ENCODE results near the gene PTGDR. TPM values are rescaled to one million over a fixed set of nuclear protein-coding genes. Genes with fewer than 3 reads are reported as not detected.

Gene PTGDR
- total and polyA plus RNA-seq, 2 of the 8 experiments (the other 6 are each of a cell fraction or from before 2014, with no cell fraction given) = 0.22 to 0.83 TPM

GRCh38 chr14:52303236-52303635, 35.7 kb downstream of the PTGDR start (continued):
- TF ChIP-seq TAF7 (optimal IDR thresholded peaks at IDR 0.05; ENCODE audit: borderline replicate concordance, low read depth, low read length) (no peak), KDM1A (IDR thresholded peaks at IDR 0.05; ENCODE audit: borderline replicate concordance, low read length) (no peak), SIN3A (conservative IDR thresholded peaks at IDR 0.05 in 1 of 2, IDR thresholded peaks at IDR 0.05 in 1 of 2; ENCODE audit: low read depth in 1 of 2, low read length in 2 of 2) (no peak), TBP (IDR thresholded peaks at IDR 0.05; ENCODE audit: low read depth, low read length) (no peak), GABPA (IDR thresholded peaks at IDR 0.05; ENCODE audit: borderline replicate concordance, insufficient read depth, low read length) (no peak), EZH2 (IDR thresholded peaks at IDR 0.05; ENCODE audit: low read depth, low read length, severe bottlenecking) (no peak)

Data from H1 (cell line).